Measurements from ENCODE around the gene TARP.

DNA sequence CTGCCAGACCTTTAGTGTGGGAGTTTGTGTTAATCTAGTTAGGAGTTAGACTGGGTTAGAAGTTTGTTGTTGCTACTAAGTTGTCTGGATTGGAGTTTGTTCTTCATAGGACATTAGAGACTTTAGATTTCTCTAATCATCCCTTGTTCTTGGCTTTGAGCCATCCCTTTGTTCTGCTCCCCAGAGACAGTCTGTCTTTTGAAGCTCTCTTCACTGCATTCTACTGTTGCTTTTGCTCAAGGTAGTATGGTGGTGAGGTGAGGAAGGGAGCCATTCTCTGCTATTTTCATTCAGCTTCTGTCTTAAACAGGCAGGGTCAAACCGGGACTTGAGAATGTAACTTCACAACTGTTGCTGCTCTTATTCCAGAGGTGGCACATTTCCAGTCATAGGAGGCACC lies 10.4 kb upstream of the TARP start:
- TF ChIP-seq YY1 (IDR thresholded peaks at IDR 0.05; ENCODE audit: insufficient read depth, insufficient read length) (no peak), ZNF274 (IDR thresholded peaks at IDR 0.05; ENCODE audit: low read depth, low read length) (no peak)

Measured in NT2/D1 (cell line).